ENCODE results near the gene ASPG. TPM values are rescaled to one million over a fixed set of nuclear protein-coding genes. Genes with fewer than 3 reads are reported as not detected.

Gene ASPG
- total RNA-seq, 2 experiments from 2014 or later: not detected

DNA sequence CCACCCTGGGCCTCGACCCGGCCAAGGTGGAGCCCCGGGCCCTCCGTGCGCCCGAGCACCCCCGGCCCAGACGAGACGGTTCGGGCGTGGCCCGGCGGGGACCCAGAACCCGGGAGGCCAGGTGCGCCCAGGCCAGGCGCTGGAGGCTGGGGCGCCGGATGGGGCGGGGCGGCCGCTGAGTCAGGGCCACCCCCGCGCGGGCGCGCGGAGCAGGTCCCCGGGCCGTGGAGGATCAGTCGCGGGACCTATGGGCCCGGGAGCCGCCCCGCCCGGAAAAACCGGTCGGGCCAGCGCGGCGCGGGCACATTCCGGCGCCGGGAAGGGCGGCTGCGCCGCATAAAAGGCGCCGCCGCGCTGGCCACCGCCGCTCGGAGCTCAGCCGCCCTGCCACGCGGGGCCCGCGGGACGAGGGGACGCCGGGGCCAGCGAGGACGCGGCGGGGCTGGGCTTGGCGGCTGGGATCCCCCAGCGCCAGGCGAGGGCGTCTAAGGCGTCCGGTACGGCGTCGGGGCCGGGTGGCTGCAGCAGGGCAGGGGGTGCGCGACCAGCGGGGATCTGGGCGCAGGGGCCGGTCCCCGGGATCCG is 31.3 kb downstream of the ASPG start:
- Mint-ChIP-seq H3K4me3 (no peak overlapping the region), H3K27ac (no peak overlapping the region), H3K9me3 (no peaks in the 10 kb centered on the region), H3K4me1 (no peaks in the 10 kb centered on the region), H3K36me3 (no peaks in the 10 kb centered on the region), H3K27me3 (peaks cover 26% of the 10 kb centered on the region)
- POLR2A ChIA-PET: no interaction called here
- DNase-seq (peak; percentile 37), ATAC-seq (ENCODE audit: low read depth) (no peak)

DNA sequence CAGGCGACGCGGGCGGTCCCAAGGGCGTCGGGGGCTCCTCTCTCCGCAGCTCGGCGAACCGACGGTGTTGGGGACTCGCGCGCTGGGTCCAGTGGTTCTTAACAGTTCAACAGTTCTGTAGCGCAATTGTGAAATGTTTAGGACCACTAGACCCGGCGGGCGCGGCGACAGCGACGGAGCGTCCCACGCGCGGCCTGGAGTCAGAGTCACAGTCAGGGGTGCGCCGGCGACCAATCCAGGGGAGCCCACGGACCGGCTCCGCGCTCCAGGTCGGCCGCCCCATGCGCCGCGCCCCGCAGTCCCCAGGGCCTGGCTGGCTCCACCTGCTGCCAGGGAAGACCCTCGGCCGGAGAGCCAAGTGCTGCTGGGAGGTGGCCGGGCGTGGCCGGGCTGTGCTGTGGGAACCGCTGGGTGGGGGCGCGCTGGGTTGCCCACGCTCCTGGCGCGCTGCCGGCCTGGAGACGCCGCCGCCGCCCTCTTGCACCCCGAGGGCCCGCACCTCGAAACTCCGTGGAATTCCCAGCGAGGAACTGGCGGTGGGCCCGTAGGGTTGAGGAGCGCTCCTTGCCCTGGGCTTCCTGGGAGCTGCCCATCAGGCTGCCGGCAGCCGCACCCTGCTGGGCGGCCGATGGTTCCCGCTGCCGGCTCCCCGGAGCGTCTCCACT is 32.0 kb downstream of the ASPG start:
- Mint-ChIP-seq H3K4me1 (no peaks in the 10 kb centered on the region), H3K27me3 (peaks cover 26% of the 10 kb centered on the region), H3K36me3 (no peaks in the 10 kb centered on the region), H3K4me3 (peak overlapping the region; percentile 44), H3K9me3 (no peaks in the 10 kb centered on the region), H3K27ac (no peak overlapping the region)
- POLR2A ChIA-PET: no interaction called here
- peak; percentile 30 for DNase-seq
- ATAC-seq (ENCODE audit: low read depth): no peak

DNA sequence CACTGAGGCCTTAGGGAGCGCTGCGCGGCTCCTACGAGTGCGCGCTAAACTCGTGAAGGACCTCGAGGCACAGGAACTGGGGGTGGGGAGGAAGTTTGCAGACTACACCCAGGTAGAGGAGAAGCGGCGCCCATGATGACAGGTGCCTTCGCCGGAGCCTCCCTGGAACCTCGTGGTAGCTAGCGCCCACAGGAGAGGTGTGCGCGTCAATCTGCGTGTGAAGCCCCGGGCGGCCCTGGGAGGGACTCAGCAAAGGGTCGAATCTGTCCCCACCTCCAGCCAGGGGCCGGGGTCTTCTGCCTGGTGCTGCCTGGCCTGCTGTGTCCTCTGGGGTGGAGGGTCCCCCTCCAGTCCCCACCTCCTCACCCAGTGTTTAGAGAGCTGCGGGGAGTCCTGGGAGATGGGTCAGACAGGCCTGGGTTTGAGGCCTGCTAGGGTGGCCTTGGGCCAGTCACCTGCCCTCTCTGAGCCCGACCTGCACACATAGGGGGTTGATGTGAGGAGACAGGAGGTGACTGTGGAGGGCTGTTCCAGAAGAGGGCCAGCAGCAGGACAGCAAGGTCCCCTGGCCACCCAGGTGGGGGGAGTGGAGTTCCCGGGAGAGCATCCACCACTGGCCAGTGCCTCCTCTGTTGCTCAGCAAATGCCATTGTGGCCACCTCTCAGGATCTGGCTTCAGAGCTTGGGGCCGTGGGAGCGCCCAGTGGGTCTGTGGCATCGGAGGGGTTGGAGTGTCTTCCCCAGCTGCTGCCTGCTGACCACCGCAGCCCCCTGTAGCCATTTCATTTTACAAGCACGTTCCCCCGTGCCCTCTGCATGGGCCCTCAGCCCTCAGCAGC is 32.7 kb downstream of the ASPG start:
- Mint-ChIP-seq H3K4me1 (no peaks in the 10 kb centered on the region), H3K4me3 (no peak overlapping the region), H3K27ac (no peak overlapping the region), H3K27me3 (peaks cover 32% of the 10 kb centered on the region), H3K9me3 (no peaks in the 10 kb centered on the region), H3K36me3 (no peaks in the 10 kb centered on the region)
- POLR2A ChIA-PET: no interaction called here
- peak; percentile 28 for DNase-seq
- ATAC-seq (ENCODE audit: low read depth): no peak

DNA sequence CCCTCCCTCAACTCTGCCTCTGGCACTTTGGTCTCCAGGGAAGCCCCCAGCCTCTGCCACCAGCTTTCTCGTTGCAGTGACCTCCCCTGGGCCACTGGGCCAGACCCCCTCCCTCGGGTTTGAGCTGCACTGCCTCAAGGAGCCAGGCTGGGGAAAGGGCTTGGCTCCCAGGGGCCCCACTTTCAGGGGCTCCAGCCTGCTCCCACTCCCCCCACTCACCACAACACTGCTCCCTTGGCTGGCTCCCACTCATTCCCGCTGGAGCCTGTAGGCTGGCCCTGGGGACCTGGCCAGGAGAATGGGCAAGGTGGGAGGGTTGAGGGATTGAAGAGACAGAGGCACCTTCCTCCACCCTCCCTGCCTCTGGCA is 33.6 kb downstream of the ASPG start:
- ATAC-seq (ENCODE audit: low read depth) (no peak), DNase-seq (no peak)
- Mint-ChIP-seq H3K4me1 (no peaks in the 10 kb centered on the region), H3K4me3 (no peak overlapping the region), H3K9me3 (no peaks in the 10 kb centered on the region), H3K36me3 (no peaks in the 10 kb centered on the region), H3K27me3 (peaks cover 37% of the 10 kb centered on the region), H3K27ac (no peak overlapping the region)
- POLR2A ChIA-PET: no interaction called here

DNA sequence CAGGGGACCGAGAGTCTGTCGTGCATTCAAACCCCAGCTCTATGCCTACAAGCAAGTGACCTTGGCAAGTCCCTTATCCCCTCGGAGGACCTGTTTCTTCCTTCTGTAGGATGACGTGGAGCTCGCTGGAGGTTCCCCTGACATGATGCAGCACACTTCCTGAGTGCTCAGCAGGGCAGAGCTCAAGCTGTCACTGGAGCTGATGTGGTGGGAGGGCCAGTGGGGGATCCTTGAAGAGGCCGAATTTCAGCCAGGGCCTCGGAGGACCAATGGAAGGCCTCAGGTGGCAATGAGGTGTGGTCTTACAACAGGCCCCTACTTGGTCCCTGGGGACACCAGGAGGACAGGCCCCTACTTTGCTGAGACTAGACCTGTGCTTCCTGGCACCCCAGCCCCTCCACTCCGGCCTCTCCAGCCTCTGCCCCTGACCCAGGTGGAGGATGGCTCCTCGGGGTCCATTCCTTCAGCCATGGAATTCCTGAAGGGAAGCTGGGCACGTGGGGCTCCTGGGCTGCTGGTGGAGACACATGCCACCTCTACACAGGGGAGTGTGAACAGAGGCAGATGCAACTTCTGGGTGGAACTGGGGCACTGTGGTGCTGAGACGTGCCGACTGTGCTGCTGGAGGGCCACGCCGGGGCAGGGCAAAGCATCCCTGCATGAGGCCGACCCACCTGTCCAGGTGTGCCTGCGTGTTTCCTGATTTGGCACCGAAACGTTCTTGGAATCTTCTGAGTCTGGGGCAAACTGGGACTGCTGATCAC is 34.2 kb downstream of the ASPG start:
- Mint-ChIP-seq H3K4me1 (no peaks in the 10 kb centered on the region), H3K27ac (no peak overlapping the region), H3K4me3 (no peak overlapping the region), H3K27me3 (peaks cover 39% of the 10 kb centered on the region), H3K9me3 (no peaks in the 10 kb centered on the region), H3K36me3 (no peaks in the 10 kb centered on the region)
- ATAC-seq (ENCODE audit: low read depth) (no peak), DNase-seq (no peak)
- POLR2A ChIA-PET: no interaction called here

DNA sequence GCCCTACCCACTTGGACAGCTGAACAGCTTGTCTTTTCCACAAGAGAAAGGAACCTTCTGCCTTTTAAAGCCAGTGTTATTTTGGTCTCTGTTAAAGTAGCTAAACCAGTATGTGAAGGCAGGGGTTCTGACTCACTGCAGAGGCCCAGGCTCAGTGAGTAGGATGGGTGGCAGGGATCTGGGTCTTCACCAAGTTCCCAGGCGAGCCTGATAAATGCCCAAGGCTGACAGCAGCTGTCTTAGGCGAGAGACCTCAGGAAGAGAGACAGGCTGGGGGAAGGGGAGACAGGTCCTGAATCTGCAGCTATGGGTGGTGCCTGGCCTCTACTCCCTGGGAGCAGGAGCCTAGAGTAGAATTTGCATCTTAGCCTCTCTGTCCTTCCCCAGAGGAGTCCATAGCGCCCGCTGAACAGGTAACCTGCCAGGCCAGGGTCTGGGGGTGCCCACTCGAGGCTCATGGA is 34.8 kb downstream of the ASPG start:
- Mint-ChIP-seq H3K4me3 (no peak overlapping the region), H3K9me3 (peaks cover 5% of the 10 kb centered on the region), H3K36me3 (no peaks in the 10 kb centered on the region), H3K4me1 (no peaks in the 10 kb centered on the region), H3K27me3 (peaks cover 41% of the 10 kb centered on the region), H3K27ac (no peak overlapping the region)
- DNase-seq (no peak), ATAC-seq (ENCODE audit: low read depth) (no peak)
- POLR2A ChIA-PET: no interaction called here

DNA sequence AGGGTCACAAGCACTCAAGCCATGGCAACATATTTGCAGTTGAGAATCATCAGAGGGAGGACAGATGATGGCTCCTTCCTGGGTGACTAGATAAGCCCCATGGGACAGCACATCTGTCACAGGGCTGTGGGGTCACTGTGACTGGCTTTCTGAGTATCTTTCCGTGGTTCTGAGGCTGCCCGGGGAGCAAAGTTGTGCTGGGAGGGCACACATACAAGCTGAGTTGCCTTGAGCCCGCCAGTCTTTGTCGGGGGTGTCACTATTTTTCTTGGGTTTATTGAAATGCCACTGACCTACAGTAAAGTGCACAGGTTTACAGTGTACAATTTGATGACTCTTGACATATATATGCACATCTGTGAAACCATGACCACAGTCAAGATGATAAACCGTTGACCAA is 35.6 kb downstream of the ASPG start:
- H3K4me3 Mint-ChIP-seq: no peak overlapping the region
- peaks cover 43% of the 10 kb centered on the region for H3K27me3 Mint-ChIP-seq
- no peaks in the 10 kb centered on the region for H3K4me1 Mint-ChIP-seq
- POLR2A ChIA-PET: no interaction called here
- H3K36me3 Mint-ChIP-seq: no peaks in the 10 kb centered on the region
- H3K27ac Mint-ChIP-seq: no peak overlapping the region
- ATAC-seq (ENCODE audit: low read depth) (no peak), DNase-seq (no peak)
- peaks cover 5% of the 10 kb centered on the region for H3K9me3 Mint-ChIP-seq

DNA sequence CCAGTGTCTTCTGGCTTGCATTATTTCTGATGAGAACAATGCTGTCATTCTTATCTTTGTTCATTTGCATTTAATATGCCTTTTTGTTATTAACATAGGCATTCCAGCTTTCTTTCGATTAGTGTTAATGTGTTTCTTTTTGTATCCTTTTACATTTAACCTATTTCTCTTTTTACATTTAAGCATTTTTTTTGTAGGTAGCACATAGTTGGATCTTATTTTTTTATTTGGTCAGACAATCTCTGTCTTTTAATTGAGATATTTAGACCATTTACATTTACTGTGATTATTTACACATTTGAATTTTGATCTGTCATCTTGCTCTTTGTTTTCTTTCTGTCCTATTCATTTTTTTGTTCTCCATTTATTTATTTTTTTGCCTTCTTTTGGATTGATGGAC is 38.4 kb downstream of the ASPG start:
- no peak for DNase-seq
- H3K27me3 Mint-ChIP-seq: peaks cover 30% of the 10 kb centered on the region
- POLR2A ChIA-PET: no interaction called here

DNA sequence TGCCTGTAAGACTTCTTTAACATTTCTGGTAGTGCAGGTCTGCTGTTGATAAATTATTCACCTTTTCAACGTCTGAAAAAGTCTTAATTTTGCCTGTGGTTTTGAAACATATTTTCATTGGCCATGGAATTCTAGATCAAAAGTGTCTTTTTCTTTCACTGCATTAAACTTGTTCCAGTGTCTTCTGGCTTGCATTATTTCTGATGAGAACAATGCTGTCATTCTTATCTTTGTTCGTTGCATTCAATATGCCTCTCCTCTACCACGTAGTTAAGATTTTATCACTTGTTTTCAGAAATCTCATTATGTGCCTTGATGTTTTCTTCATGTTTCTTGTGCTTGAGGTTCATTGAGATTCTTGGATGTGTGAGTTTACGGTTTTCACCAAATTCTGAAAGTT is 39.5 kb downstream of the ASPG start:
- DNase-seq: no peak
- Mint-ChIP-seq H3K4me3 (no peak overlapping the region), H3K27me3 (peaks cover 29% of the 10 kb centered on the region), H3K27ac (no peak overlapping the region), H3K4me1 (no peaks in the 10 kb centered on the region), H3K9me3 (peaks cover 12% of the 10 kb centered on the region), H3K36me3 (peaks cover 2% of the 10 kb centered on the region)
- POLR2A ChIA-PET: no interaction called here
- no peak for ATAC-seq (ENCODE audit: low read depth)

More for the DNA sequence above, 38.4 kb downstream of the ASPG start:
- no peak overlapping the region for H3K4me3 Mint-ChIP-seq
- H3K36me3 Mint-ChIP-seq: no peaks in the 10 kb centered on the region
- ATAC-seq (ENCODE audit: low read depth): no peak
- no peaks in the 10 kb centered on the region for H3K4me1 Mint-ChIP-seq
- peaks cover 8% of the 10 kb centered on the region for H3K9me3 Mint-ChIP-seq
- H3K27ac Mint-ChIP-seq: no peak overlapping the region

DNA sequence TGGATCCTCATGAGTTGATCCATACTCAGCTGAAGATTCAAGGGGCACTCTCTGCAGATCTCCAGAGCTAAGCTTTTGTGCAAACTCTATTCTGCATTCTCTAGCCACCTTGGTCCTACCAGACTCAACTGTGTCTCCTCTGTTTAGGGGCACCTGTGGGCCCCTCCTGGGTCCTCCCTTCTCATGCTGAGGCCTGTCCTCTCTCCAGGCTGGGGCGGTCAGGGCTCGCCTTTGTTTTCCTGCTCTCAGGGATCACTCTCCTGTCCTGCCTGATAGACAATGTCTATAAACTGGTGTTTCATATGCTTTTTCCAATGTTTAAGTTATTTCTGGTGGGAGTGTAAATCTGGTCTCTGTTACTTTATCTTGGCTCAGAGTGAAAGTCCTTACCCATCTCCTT is 41.3 kb downstream of the ASPG start:
- ATAC-seq (ENCODE audit: low read depth) (no peak), DNase-seq (no peak)
- POLR2A ChIA-PET: no interaction called here
- no peak overlapping the region for H3K4me3 Mint-ChIP-seq
- no peaks in the 10 kb centered on the region for H3K4me1 Mint-ChIP-seq
- H3K27ac Mint-ChIP-seq: no peak overlapping the region
- H3K27me3 Mint-ChIP-seq: peaks cover 20% of the 10 kb centered on the region
- H3K9me3 Mint-ChIP-seq: peaks cover 12% of the 10 kb centered on the region
- H3K36me3 Mint-ChIP-seq: peaks cover 2% of the 10 kb centered on the region

DNA sequence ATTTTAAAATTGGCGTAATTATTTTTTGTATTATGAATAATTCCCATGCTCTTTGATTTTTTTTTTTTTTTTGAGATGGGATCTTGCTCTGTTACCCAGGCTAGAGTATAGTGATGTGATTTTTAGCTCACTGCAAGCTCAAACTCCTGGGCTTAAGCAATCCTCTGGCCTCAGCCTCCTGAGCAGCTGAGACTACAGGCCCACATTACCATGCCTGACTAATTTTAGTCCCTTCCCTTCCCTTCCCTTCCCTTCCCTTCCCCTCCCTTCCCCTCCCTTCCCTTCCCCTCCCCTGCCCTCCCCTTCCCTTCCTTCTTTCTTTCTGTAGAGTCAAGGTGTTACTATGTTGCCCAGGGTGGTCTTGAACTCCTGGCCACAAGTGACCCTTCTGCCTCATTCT is 43.5 kb downstream of the ASPG start:
- H3K27ac Mint-ChIP-seq: no peak overlapping the region
- H3K4me1 Mint-ChIP-seq: no peaks in the 10 kb centered on the region
- POLR2A ChIA-PET: no interaction called here
- no peak for ATAC-seq (ENCODE audit: low read depth)
- H3K4me3 Mint-ChIP-seq: no peak overlapping the region
- H3K36me3 Mint-ChIP-seq: peaks cover 2% of the 10 kb centered on the region
- no peak for DNase-seq
- H3K9me3 Mint-ChIP-seq: peaks cover 12% of the 10 kb centered on the region
- peaks cover 14% of the 10 kb centered on the region for H3K27me3 Mint-ChIP-seq

DNA sequence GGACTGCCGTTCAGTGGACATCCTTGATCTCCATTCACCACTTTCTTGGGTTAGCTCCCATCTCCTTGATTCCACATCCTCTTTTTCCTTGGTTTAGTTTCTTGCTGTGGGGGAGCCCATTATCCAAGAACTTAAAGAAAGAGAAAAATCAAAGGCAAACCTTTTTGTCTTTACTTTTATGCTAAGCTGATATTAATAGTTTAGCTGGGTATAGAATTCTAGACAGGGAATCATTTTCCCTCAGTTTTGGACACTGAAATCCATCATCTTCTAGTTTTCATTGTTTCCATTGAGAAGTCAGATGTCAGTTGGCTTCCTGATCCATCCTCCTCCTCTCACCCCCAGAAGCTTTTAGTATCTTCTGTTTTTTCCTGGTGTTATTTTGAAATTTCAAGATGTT is 44.1 kb downstream of the ASPG start:
- Mint-ChIP-seq H3K4me3 (no peak overlapping the region), H3K36me3 (peaks cover 2% of the 10 kb centered on the region), H3K9me3 (peaks cover 12% of the 10 kb centered on the region), H3K4me1 (no peaks in the 10 kb centered on the region), H3K27me3 (peaks cover 16% of the 10 kb centered on the region), H3K27ac (no peak overlapping the region)
- POLR2A ChIA-PET: no interaction called here
- ATAC-seq (ENCODE audit: low read depth) (no peak), DNase-seq (no peak)

DNA sequence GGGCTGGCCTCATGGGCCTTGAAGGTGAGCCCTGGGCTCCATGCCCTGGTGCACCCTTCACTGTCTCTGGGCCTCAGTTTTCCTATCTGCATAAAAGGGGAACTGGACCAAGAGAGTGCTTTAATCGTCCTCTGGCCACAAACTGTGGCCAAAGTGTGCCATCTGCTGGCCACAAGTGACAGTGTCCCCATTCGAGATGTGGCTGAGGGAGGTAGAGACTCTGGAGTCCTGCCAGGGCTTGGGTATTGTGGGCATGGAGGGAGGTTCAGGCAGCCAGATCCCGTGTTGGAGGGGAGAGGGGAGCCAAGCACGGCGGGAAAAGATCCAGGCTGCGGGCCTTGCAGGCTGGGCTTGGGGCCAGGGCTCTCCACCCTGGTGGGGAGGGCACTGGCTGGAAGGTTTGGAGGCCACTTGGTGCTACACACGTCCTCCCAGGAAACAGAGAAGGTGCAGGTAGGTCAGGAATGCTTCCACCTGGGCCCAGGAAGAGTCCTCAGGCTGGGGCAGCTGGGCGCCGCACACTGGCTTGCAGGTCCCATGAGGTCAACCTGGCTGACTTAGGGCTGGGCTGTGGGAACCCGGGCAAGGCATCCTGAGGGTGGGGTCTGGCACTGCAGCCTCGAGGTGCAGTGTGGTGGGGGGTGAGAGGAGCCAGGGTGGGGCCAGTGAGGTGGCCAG is 45.6 kb downstream of the ASPG start:
- peaks cover 8% of the 10 kb centered on the region for H3K9me3 Mint-ChIP-seq
- H3K36me3 Mint-ChIP-seq: peaks cover 2% of the 10 kb centered on the region
- ATAC-seq (ENCODE audit: low read depth) (no peak), DNase-seq (peak; percentile 34)
- H3K4me1 Mint-ChIP-seq: no peaks in the 10 kb centered on the region
- POLR2A ChIA-PET: no interaction called here
- H3K27me3 Mint-ChIP-seq: peaks cover 22% of the 10 kb centered on the region
- no peak overlapping the region for H3K27ac Mint-ChIP-seq
- no peak overlapping the region for H3K4me3 Mint-ChIP-seq
